ENCODE results near the gene ABHD17C.

Gene ABHD17C

DNA sequence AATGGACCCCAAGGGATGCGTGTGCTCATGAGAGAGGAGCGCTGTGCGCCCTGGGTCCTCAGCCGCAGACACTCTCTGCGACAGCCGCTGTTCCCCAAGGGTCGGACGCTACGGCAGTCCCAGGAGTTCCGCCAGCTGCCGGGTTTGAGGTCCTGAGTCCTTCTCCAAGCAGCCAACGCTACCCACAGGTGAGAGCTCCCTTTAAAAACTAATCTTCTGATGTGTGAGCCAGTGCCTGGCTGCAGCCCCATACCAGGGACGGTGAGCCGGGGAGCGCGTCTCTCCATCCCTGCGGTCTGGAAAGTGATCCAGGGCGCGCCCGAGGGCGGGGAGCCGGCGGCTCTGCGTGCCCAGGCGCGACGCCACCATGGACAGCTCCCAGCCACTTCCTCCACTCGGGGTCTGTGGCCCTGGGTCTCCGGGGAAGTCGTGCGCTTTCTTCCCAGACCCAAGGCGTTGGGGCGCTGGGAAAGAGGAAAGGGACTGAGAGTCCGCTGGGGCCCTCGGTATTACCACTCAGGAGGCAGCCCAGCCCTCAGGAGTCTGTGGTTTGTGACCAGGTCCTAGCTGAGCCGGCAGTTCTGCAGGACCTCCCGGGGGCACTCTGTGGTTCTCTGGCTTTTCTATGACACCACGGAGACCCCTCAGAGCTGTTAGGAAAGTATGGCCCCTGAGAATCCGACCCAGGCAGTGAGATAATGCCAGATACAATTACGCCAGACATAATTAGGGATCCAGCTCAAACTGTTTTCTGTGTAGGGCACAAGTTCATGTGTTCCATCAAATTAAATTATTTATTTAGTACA is 85.5 kb downstream of the ABHD17C start:
- peak overlapping the region; percentile 94 for H3K4me3 ChIP-seq (ENCODE audit: low read depth, low read length)
- TF ChIP-seq, protein P1, sequence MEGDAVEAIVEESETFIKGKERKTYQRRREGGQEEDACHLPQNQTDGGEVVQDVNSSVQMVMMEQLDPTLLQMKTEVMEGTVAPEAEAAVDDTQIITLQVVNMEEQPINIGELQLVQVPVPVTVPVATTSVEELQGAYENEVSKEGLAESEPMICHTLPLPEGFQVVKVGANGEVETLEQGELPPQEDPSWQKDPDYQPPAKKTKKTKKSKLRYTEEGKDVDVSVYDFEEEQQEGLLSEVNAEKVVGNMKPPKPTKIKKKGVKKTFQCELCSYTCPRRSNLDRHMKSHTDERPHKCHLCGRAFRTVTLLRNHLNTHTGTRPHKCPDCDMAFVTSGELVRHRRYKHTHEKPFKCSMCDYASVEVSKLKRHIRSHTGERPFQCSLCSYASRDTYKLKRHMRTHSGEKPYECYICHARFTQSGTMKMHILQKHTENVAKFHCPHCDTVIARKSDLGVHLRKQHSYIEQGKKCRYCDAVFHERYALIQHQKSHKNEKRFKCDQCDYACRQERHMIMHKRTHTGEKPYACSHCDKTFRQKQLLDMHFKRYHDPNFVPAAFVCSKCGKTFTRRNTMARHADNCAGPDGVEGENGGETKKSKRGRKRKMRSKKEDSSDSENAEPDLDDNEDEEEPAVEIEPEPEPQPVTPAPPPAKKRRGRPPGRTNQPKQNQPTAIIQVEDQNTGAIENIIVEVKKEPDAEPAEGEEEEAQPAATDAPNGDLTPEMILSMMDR (IDR thresholded peaks at IDR 0.05; ENCODE audit: low read depth, low read length), result no peak

DNA sequence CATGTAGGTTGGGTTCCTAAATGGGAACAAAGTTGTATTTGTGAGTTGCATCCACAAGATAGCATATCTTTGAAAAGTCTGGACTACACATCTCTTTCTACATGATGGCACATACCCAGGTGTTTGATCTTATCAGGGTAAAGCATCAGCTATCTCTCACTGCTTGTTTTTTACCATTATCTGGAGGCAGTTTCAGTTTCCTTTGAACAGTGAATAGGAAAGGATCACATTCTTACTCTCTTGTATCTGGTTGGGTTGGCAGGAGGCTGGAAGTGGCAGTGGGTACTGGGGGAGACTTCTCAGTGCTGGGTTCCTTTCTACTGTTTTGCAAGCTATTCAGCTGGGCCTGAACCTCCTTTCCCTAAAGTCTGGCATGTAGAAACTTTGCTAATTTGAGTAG is 88.2 kb downstream of the ABHD17C start:
- H3K4me3 ChIP-seq (ENCODE audit: low read depth, low read length), result peak overlapping the region; percentile 94
- TF ChIP-seq, protein P1 (IDR thresholded peaks at IDR 0.05; ENCODE audit: low read depth, low read length), result no peak

DNA sequence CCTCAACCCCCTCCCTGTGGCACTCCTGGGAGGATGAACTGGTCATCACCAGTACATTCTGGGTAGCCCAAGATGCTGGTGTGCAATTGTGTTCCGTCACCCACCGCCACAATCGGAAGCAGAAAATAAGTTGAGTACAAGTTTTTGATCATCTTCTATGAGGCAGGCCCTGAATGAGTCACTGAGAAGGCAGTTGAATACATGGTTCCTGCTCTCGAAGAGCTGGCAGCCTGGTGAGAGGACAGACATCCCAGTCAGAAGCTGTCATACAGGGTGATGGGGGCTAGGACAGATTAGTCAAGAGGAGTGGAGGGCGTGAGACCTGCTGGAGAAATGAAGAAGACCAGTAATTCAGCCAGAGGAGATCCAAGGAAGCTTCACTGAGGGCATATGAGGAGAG is 90.2 kb downstream of the ABHD17C start:
- no peak overlapping the region for H3K4me3 ChIP-seq (ENCODE audit: low read depth, low read length)
- TF ChIP-seq, protein P1 (IDR thresholded peaks at IDR 0.05; ENCODE audit: low read depth, low read length), result no peak

DNA sequence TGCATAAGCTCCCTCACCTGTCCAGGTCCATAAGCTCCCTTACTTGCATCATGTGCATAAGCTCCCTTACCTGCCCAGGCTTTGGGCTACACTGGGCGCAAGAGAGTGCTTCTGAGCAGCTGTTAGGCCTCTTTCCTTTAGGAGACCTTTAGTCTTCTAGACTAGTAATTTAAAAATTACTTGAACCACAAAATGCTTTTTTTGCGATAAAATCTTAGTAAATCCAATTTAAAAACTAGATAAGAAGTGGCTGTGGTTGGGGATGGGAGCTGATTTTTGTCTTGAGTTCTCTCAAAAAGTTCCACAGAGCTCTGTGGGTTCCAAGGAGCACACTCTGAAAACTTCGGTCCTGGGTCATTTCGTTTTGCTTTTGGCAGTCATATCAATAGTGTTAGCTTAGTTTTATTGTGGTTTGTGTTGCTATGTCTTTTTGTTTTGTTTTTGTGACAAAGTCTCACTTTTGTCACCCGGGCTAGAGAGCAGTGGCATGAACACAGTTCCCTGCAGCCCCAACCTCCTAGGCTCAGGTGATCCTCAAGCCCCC is 90.8 kb downstream of the ABHD17C start:
- no peak overlapping the region for H3K4me3 ChIP-seq (ENCODE audit: low read depth, low read length)
- TF ChIP-seq, protein P1 (IDR thresholded peaks at IDR 0.05; ENCODE audit: low read depth, low read length), result no peak

DNA sequence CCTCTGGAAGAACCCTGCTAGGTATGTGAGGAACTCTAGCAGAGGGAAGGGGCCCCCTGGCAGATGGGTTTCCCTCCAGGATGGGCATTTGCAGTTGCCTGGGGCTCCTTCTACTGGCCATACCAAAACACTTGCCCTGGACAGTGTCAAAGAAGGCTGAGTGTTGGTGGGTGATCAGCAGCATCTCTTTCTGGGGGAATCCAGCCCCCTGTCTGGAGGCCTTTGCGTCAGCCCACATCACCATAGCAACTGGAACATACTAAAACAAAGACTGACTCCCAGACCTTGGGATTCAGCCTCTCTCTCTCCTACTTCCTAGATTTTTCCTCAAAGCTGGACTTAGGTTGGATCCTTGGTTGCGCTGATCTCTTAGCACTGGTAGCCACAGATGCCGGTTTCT is 92.2 kb downstream of the ABHD17C start:
- TF ChIP-seq, protein P1 (IDR thresholded peaks at IDR 0.05; ENCODE audit: low read depth, low read length), result no peak
- peak overlapping the region; percentile 39 for H3K4me3 ChIP-seq (ENCODE audit: low read depth, low read length)

DNA sequence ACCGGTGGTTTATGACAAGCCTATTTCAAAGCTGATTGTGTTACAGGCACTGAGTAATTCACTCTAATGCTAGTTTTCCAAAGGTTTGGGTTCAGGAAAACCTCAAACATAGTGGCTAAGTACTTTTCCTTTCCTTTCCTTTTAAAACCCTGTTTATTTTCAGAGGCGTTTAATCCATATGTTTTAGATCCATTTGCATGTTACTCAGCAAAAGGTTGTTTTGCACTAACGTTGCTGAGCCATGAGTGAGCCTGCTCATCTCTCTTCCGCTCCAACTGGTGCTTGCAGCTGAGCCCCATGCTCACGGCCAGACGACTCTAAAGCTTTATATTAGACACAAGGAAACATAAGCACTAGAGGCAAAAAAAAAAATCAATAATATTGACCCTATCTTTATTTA is 93.4 kb downstream of the ABHD17C start:
- TF ChIP-seq, protein P1 (IDR thresholded peaks at IDR 0.05; ENCODE audit: low read depth, low read length), result no peak
- H3K4me3 ChIP-seq (ENCODE audit: low read depth, low read length), result no peak overlapping the region

DNA sequence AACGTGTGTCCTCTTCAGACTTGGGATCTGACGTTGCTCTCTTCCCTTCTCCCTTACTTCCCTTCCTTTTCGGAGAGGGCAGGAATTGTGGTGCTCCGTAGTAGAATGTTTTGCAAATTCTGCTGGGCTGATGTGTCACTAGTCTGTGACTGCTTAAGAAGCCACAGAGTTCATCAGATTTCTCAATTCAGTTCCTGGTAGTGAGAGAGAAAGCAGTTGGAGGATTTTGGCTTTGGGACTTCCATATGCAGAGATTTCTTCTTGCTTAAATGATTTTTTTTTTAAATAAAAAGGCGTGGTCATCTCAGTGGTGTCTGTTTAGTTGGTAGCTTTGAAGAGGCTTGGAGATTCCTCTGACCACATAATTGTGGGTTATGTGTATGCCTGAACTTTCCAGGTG is 94.2 kb downstream of the ABHD17C start:
- TF ChIP-seq, protein P1 (IDR thresholded peaks at IDR 0.05; ENCODE audit: low read depth, low read length), result no peak
- H3K4me3 ChIP-seq (ENCODE audit: low read depth, low read length), result peak overlapping the region; percentile 26; the same call in 1 of the 2 replicates
